Activated naive CD4-positive, alpha-beta T cell treated with anti-CD3 and anti-CD28 coated beads for 36 hours (primary cell): Measurements from ENCODE around the gene EFHB. TPM values are rescaled to one million over a fixed set of nuclear protein-coding genes. Genes with fewer than 3 reads are reported as not detected.
"Not testable (repeated sequence)": the region's sequence is repeated elsewhere in the genome, so short reads cannot be mapped to it uniquely, and the experiment has no call there.

Source experiments
- CTCF ChIA-PET: fragments of 350-600 bp; sonication (Branson Sonifier 250); formaldehyde crosslinking; loops from one replicate; lab custom pipeline; 2021; ENCODE audit warnings: antibody characterized with exemption; lab: Charles Lee
- DNase-seq: peaks from one replicate; pipeline ENCODE4 v3.0.0-alpha.2; 2020
- H3K27ac Mint-ChIP-seq: one replicate; pipeline ENCODE4 v1.8.0; 2021; ENCODE audit warnings: mild to moderate bottlenecking, mixed read lengths
- H3K27me3 Mint-ChIP-seq: one replicate; pipeline ENCODE4 v1.8.0; 2021; ENCODE audit warnings: low read depth, mixed read lengths
- H3K36me3 Mint-ChIP-seq: one replicate; pipeline ENCODE4 v1.8.0; 2021; ENCODE audit warnings: low read depth, mixed read lengths
- H3K4me1 Mint-ChIP-seq: one replicate; pipeline ENCODE4 v1.8.0; 2021; ENCODE audit warnings: low read depth, mixed read lengths
- H3K4me3 Mint-ChIP-seq: one replicate; pipeline ENCODE4 v1.8.0; 2021; ENCODE audit warnings: mild to moderate bottlenecking, moderate library complexity, mixed read lengths
- H3K9me3 Mint-ChIP-seq: one replicate; pipeline ENCODE4 v1.8.0; 2021; ENCODE audit warnings: mixed read lengths
- intact Hi-C: fragments of 100-400 bp; cut with micrococcal nuclease; formaldehyde crosslinking; loops from one replicate; pipeline ENCODE4 v1.15.1; 2023
- total RNA-seq, 2 experiments: library from RNA; stranded (reverse); gene quantifications; one replicate each; pipeline ENCODE4 v1.2.3, GENCODE V29; 2021

Gene EFHB
- total RNA-seq, 2 experiments from 2014 or later = 0.55 to 1.2 TPM

GRCh38 chr3:19920401-19921080 lies 13.5 kb downstream of the EFHB start:
- Mint-ChIP-seq H3K27me3 (no peaks in the 10 kb centered on the region), H3K36me3 (no peaks in the 10 kb centered on the region), H3K9me3 (no peaks in the 10 kb centered on the region), H3K4me3 (no peak overlapping the region), H3K4me1 (no peaks in the 10 kb centered on the region), H3K27ac (no peak overlapping the region)
- no peak for DNase-seq
- CTCF ChIA-PET = interaction anchor here (0.6 kb wide), 1 partner anchor 56 kb away, joined by 4 read pairs; no protein-coding TSS in a partner anchor
- intact Hi-C loops = no loop called here

GRCh38 chr3:19917167-19917566 lies 16.9 kb downstream of the EFHB start:
- CTCF ChIA-PET = no interaction called here

GRCh38 chr3:19911452-19911851 lies 22.6 kb downstream of the EFHB start:
- DNase-seq = no peak
- H3K4me3 Mint-ChIP-seq = no peak overlapping the region
- intact Hi-C loops = no loop called here
- H3K27me3 Mint-ChIP-seq = no peaks in the 10 kb centered on the region
- no peak overlapping the region for H3K27ac Mint-ChIP-seq
- CTCF ChIA-PET = interaction anchor here (1.4 kb wide), 1 partner anchor 18 kb away, joined by 3 read pairs; no protein-coding TSS in a partner anchor
- no peaks in the 10 kb centered on the region for H3K4me1 Mint-ChIP-seq
- no peaks in the 10 kb centered on the region for H3K36me3 Mint-ChIP-seq
- H3K9me3 Mint-ChIP-seq = peaks cover 20% of the 10 kb centered on the region

More at GRCh38 chr3:19917167-19917566, 16.9 kb downstream of the EFHB start:
- DNase-seq = no peak
- no peaks in the 10 kb centered on the region for H3K4me1 Mint-ChIP-seq
- no peak overlapping the region for H3K4me3 Mint-ChIP-seq
- intact Hi-C loops = no loop called here
- H3K27me3 Mint-ChIP-seq = no peaks in the 10 kb centered on the region
- H3K9me3 Mint-ChIP-seq = peaks cover 6% of the 10 kb centered on the region
- no peak overlapping the region for H3K27ac Mint-ChIP-seq
- H3K36me3 Mint-ChIP-seq = no peaks in the 10 kb centered on the region

- intact Hi-C loops = no loop called here
- Mint-ChIP-seq H3K4me1 (no peaks in the 10 kb centered on the region), H3K27ac (no peak overlapping the region), H3K9me3 (peaks cover 14% of the 10 kb centered on the region), H3K36me3 (no peaks in the 10 kb centered on the region), H3K27me3 (no peaks in the 10 kb centered on the region), H3K4me3 (no peak overlapping the region)
- CTCF ChIA-PET = interaction anchor here (0.8 kb wide), 1 partner anchor 23 kb away, joined by 3 read pairs; no protein-coding TSS in a partner anchor
- DNase-seq = no peak
These were observed 26.5 kb downstream of the EFHB start for GRCh38 chr3:19907523-19907922.

GRCh38 chr3:19903649-19904048 lies 30.4 kb downstream of the EFHB start:
- intact Hi-C loops = no loop called here
- no peak overlapping the region for H3K4me3 Mint-ChIP-seq
- H3K27me3 Mint-ChIP-seq = no peaks in the 10 kb centered on the region
- no peaks in the 10 kb centered on the region for H3K36me3 Mint-ChIP-seq
- DNase-seq = no peak
- H3K27ac Mint-ChIP-seq = no peak overlapping the region
- CTCF ChIA-PET = no interaction called here
- H3K9me3 Mint-ChIP-seq = peaks cover 1% of the 10 kb centered on the region
- no peaks in the 10 kb centered on the region for H3K4me1 Mint-ChIP-seq

- Mint-ChIP-seq H3K36me3 (no peaks in the 10 kb centered on the region), H3K4me1 (no peaks in the 10 kb centered on the region), H3K9me3 (peaks cover 1% of the 10 kb centered on the region), H3K27ac (no peak overlapping the region), H3K4me3 (no peak overlapping the region), H3K27me3 (no peaks in the 10 kb centered on the region)
- CTCF ChIA-PET = no interaction called here
- DNase-seq = no peak
- intact Hi-C loops = no loop called here
These were observed 32.1 kb downstream of the EFHB start for GRCh38 chr3:19901918-19902317.

- Mint-ChIP-seq H3K9me3 (no peaks in the 10 kb centered on the region), H3K27ac (no peak overlapping the region), H3K27me3 (no peaks in the 10 kb centered on the region), H3K4me3 (no peak overlapping the region), H3K4me1 (no peaks in the 10 kb centered on the region), H3K36me3 (no peaks in the 10 kb centered on the region)
- CTCF ChIA-PET = no interaction called here
- intact Hi-C loops = no loop called here
- DNase-seq = no peak
These were observed 32.7 kb downstream of the EFHB start for GRCh38 chr3:19901337-19901736.

GRCh38 chr3:19899833-19900232 lies 34.2 kb downstream of the EFHB start:
- H3K36me3 Mint-ChIP-seq, H3K27me3 Mint-ChIP-seq, H3K4me1 Mint-ChIP-seq, intact Hi-C loops, DNase-seq, H3K27ac Mint-ChIP-seq, H3K4me3 Mint-ChIP-seq, H3K9me3 Mint-ChIP-seq: not testable (repeated sequence)
- CTCF ChIA-PET = interaction anchor here (0.6 kb wide), 1 partner anchor 49 kb away, joined by 3 read pairs; no protein-coding TSS in a partner anchor

- Mint-ChIP-seq H3K36me3 (no peaks in the 10 kb centered on the region), H3K4me1 (no peaks in the 10 kb centered on the region), H3K27ac (no peak overlapping the region), H3K4me3 (no peak overlapping the region), H3K27me3 (no peaks in the 10 kb centered on the region), H3K9me3 (no peaks in the 10 kb centered on the region)
- no peak for DNase-seq
- CTCF ChIA-PET = no interaction called here
- intact Hi-C loops = no loop called here
These were observed 34.8 kb downstream of the EFHB start for GRCh38 chr3:19899264-19899663.

- H3K4me3 Mint-ChIP-seq = no peak overlapping the region
- no peak overlapping the region for H3K27ac Mint-ChIP-seq
- intact Hi-C loops = no loop called here
- CTCF ChIA-PET = interaction anchor here (1.1 kb wide), 1 partner anchor 13 kb away, joined by 3 read pairs; no protein-coding TSS in a partner anchor
- no peak for DNase-seq
- H3K9me3 Mint-ChIP-seq = no peaks in the 10 kb centered on the region
- H3K36me3 Mint-ChIP-seq = no peaks in the 10 kb centered on the region
- no peaks in the 10 kb centered on the region for H3K4me1 Mint-ChIP-seq
- H3K27me3 Mint-ChIP-seq = no peaks in the 10 kb centered on the region
These were observed 35.3 kb downstream of the EFHB start for GRCh38 chr3:19898721-19899120.

GRCh38 chr3:19891740-19892139 lies 42.3 kb downstream of the EFHB start:
- H3K4me3 Mint-ChIP-seq = no peak overlapping the region
- H3K27ac Mint-ChIP-seq = no peak overlapping the region
- no peaks in the 10 kb centered on the region for H3K27me3 Mint-ChIP-seq
- intact Hi-C loops = no loop called here
- no peaks in the 10 kb centered on the region for H3K36me3 Mint-ChIP-seq
- DNase-seq = no peak
- CTCF ChIA-PET = interaction anchor here (0.7 kb wide), 1 partner anchor 1943 kb away, joined by 5 read pairs; no protein-coding TSS in a partner anchor
- H3K4me1 Mint-ChIP-seq = no peaks in the 10 kb centered on the region
- no peaks in the 10 kb centered on the region for H3K9me3 Mint-ChIP-seq

GRCh38 chr3:19888428-19889152 lies 45.4 kb downstream of the EFHB start:
- Mint-ChIP-seq H3K27ac (no peak overlapping the region), H3K27me3 (no peaks in the 10 kb centered on the region), H3K9me3 (no peaks in the 10 kb centered on the region), H3K4me1 (no peaks in the 10 kb centered on the region), H3K36me3 (no peaks in the 10 kb centered on the region), H3K4me3 (no peak overlapping the region)
- no peak for DNase-seq
- intact Hi-C loops = loop anchor here (5.0 to 10.0 kb wide), 2 partner anchors 59 to 436 kb away; partner anchors contain the start of gene RAB5A
- CTCF ChIA-PET = interaction anchor here (0.6 to 1.6 kb wide), 3 partner anchors 26 to 431 kb away, joined by 3 to 4 read pairs (median 3); no protein-coding TSS in a partner anchor
